GM21360 (cell line): Measurements from ENCODE around the gene TFF3.

Experiments used
- ATAC-seq: cut with Tn5 transposase; IDR thresholded peaks from one replicate; pipeline ENCODE4 v1.9.1; 2021; ENCODE audit warnings: mild to moderate bottlenecking, moderate library complexity; ENCODE audit not compliant: unreplicated experiment

The TFF3 gene

GRCh38 chr21:42315296-42315891 lies at the start of gene TFF3:
Gene TFF3, minus strand, starts transcription at chr21:42315409. Its CDS starts 35 bp downstream, at chr21:42315374.
- no peak for ATAC-seq

GRCh38 chr21:42364304-42364865 lies 49.2 kb upstream of the TFF3 start:
- ATAC-seq: no peak

GRCh38 chr21:42363312-42363711 lies 48.1 kb upstream of the TFF3 start:
- ATAC-seq: no peak

DNA sequence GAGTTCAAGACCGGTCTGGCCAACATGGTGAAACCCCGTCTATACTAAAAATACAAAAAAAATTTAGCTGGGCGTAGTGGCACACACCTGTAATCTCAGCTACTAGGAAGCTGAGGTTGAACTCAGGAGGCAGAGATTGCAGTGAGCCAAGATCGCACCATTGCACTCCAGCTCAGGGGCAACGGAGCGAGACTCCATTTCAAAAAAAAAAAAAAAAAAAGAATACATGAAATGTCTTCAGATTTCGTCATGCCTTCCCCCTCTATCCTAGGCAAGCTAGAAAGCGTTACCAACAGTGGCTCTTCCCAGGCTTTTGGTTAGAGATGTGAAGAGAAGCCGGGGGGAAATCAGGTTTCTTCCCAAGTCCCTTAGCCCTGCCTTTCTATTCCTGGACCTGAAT lies 47.5 kb upstream of the TFF3 start:
- no peak for ATAC-seq

GRCh38 chr21:42362198-42362597 lies 47.0 kb upstream of the TFF3 start:
- ATAC-seq: no peak

- ATAC-seq: no peak
Observed at GRCh38 chr21:42361286-42361685, 46.1 kb upstream of the TFF3 start.

GRCh38 chr21:42360317-42360716 lies 45.1 kb upstream of the TFF3 start:
- ATAC-seq: no peak

DNA sequence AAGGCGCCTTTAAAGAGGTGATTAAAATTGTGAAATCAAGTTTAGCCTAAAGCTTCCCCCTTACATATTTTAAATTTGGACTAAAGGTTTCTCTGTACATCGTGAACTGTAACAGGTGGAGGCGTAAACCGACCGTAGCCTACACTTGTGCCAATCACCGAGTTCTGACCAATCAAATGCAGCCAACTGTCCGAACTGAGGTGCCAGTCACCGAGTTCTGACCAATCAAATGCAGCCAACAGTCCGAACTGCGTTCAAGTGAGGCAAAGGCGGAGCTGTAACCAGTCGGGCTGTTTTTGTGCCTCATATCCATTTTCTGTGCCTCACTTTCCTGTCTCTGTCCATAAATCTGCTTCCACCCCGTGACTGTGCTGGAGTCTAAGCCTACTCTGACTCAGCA lies 43.7 kb upstream of the TFF3 start:
- ATAC-seq: no peak

- no peak for ATAC-seq
Observed at GRCh38 chr21:42358261-42358660, 43.1 kb upstream of the TFF3 start.

GRCh38 chr21:42357307-42357706 lies 42.1 kb upstream of the TFF3 start:
- no peak for ATAC-seq

DNA sequence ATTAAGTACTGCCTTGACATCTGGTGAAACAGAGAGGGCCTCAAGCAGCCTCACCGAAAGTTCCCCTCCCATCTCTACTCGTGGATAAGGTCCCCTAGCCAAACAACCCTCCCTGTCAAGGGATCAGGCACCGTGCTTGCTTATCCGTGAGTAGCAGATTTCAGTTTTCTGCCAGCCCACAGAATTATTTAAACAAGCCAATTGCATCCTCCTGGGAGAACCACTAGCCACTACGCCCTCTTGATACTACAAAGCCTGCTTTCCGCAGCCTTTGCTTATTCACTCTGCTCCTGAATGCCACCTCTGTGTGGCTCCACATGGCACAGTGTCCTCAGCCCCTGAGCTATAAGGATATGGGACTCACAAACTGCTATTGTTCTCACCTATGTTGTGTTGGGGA lies 41.4 kb upstream of the TFF3 start:
- no peak for ATAC-seq

DNA sequence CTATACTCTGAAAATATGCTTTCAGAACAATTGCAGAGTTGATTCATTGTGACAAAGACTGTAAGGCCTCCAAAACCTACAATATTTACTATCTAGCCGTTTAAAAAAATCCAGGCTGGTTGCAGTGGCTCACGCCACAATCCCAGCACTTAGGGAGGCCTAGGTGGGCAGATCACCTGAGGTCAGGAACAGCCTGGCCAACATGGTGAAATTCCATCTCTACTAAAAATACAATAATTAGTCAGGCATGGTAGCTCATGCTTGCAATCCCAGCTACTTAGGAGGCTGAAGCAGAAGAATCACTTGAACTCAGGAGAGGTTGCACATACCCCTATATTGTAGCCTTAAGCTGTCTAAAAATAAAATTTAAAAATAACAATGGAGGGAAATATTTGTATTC lies 40.8 kb upstream of the TFF3 start:
- no peak for ATAC-seq

- ATAC-seq: no peak
Observed at GRCh38 chr21:42353623-42354022, 38.4 kb upstream of the TFF3 start.

- no peak for ATAC-seq
Observed at GRCh38 chr21:42352441-42353095, 37.4 kb upstream of the TFF3 start.

GRCh38 chr21:42351626-42352440 lies 36.6 kb upstream of the TFF3 start:
- no peak for ATAC-seq

DNA sequence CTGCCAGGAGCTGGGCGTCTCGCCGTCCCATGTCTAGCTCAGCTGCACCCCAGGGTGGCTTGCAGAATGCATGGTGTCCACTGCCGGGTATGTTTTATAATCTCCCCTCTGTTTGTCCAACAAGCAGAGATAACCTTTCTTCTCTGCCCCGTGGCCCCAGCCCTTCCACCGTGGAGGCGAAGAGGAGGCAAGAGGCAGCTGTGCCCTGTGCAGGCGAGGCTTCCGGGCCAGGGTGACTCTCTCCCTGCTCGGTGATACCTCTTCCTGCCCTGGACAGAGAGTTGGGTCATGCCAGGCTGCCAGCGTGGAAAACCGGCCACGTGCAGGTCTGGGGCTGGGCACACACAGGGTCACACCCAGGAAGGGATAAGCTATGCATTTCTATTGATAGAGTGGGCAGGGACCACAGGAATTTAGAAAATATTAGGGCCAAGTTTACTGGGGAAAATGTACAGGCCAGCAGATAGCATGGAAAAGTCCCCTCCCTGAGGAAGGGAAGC lies 35.8 kb upstream of the TFF3 start, which contains the start of gene TFF2:
Gene TFF2, minus strand, starts transcription at position 68 of the 500 bp plus-strand sequence. Its CDS starts 37 bp downstream, at position 31.
- ATAC-seq: no peak

DNA sequence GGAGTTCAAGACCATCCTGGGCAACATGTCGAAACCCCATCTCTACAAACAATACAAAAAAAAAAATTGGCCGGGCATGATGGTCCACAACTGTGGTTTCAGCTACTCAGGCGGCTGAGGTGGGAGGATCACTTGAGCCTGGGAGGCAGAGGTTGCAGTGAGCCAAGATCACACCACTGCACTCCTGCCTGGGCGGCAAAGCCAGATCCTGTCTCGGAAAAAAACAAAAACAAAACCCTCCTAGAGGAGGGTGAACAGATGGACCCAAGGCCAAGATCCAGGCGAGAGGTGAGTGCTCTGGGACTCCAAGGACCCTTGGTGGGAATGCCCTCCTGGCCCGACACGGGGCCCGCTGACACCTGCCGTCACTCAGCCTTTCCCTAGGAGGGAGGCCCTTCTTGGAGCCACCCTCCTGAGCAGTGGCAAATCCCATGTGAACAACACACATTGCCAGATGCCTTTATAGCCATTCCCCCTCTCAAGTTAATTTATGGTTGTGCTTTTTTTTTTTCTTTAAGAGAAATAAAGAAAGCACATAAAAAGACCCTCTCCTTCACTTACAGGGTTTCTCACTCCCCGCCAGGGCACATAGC lies 35.2 kb upstream of the TFF3 start:
- no peak for ATAC-seq

GRCh38 chr21:42349420-42350317 lies 34.5 kb upstream of the TFF3 start:
- ATAC-seq: no peak

DNA sequence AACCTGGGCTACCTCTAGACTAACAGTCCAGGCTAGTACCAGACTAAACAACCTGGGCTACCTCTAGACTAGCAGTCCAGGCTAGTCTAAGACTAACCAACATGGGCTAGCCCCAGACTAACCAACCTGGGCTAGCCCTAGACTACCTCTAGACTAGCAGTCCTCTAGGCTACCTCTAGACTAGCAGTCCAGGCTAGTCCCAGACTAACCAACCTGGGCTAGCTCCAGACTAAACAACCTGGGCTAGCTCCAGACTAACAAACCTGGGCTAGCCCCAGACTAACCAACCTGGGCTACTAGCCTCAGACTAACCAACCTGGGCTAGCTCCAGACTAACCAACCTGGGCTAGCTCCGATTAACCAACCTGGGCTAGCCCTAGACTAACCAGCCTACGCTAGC lies 33.6 kb upstream of the TFF3 start:
- no peak for ATAC-seq
